Measurements from ENCODE around the gene PDSS2. TPM values are rescaled to one million over a fixed set of nuclear protein-coding genes. Genes with fewer than 3 reads are reported as not detected.

The PDSS2 gene
- total and polyA plus RNA-seq, 2 of the 8 experiments (the other 6 are each of a cell fraction or from before 2014, with no cell fraction given) = 10.7 to 16.1 TPM

- Histone ChIP-seq H3K79me1 (ENCODE audit: low read depth, low read length) (no peaks in the 10 kb centered on the region), H3K4me1 (replicated peaks in 1 of 4; ENCODE audit: control insufficient read depth in 3 of 4, insufficient read depth in 4 of 4, low read length in 3 of 4) (peaks cover 0 to 10% (median 7%) of the 10 kb centered on the region in 4 experiments; a peak in 5 of 7 replicates), H3K4ac (replicated peaks; ENCODE audit: insufficient read length, low read depth, low read length) (no peak overlapping the region), H3K36me3 (ENCODE audit: control insufficient read depth in 2 of 4, insufficient read depth in 4 of 4, low read length in 3 of 4) (no peaks in the 10 kb centered on the region), H2AK5ac (ENCODE audit: low read depth, low read length) (no peak overlapping the region), H4K91ac (replicated peaks; ENCODE audit: insufficient read length, low read length) (no peak overlapping the region), H3K23me2 (ENCODE audit: low read depth, low read length) (no peaks in the 10 kb centered on the region), H3K4me3 (ENCODE audit: extremely low read depth in 1 of 4, insufficient read depth in 2 of 4, low read depth in 3 of 4, low read length in 4 of 4) (no peak overlapping the region), H4K8ac (ENCODE audit: extremely low read depth, insufficient read depth, low read length) (no peak overlapping the region), H3K14ac (ENCODE audit: insufficient read length) (no peak overlapping the region), H3K79me2 (ENCODE audit: control insufficient read depth in 1 of 2, insufficient read depth in 2 of 2, low read length in 2 of 2) (0 out of 4 replicates have a peak, but pooled peaks cover 0 to 5% of the 10 kb centered on the region in 2 experiments), H2BK15ac (ENCODE audit: low read length) (no peak overlapping the region), H2BK12ac (ENCODE audit: low read depth, low read length) (no peak overlapping the region), H3K56ac (replicated peaks; ENCODE audit: insufficient read length, low read depth, low read length) (no peak overlapping the region), H3K18ac (ENCODE audit: extremely low read depth, low read length) (no peak overlapping the region), H3K4me2 (ENCODE audit: insufficient read depth in 1 of 2, low read depth in 2 of 2, low read length in 2 of 2) (no peak overlapping the region), H4K5ac (ENCODE audit: insufficient read length, low read depth, low read length) (no peak overlapping the region), H2BK120ac (replicated peaks; ENCODE audit: low read depth, low read length) (no peak overlapping the region), H3K27ac (ENCODE audit: low read depth, low read length) (no peak overlapping the region), H3K9me3 (ENCODE audit: insufficient read depth in 2 of 2, low read depth in 1 of 2, low read length in 1 of 2) (no peaks in the 10 kb centered on the region), H2AFZ (ENCODE audit: low read length) (no peak overlapping the region), H3K9ac (replicated peaks in 1 of 4; ENCODE audit: extremely low read depth in 1 of 4, low read depth in 3 of 4, low read length in 3 of 4) (no peak overlapping the region), H3K23ac (ENCODE audit: insufficient read length) (no peak overlapping the region), H2BK5ac (ENCODE audit: low read depth, low read length) (no peak overlapping the region), H3K27me3 (replicated peaks in 1 of 4; ENCODE audit: control insufficient read depth in 3 of 4, extremely low read depth in 1 of 4, insufficient read depth in 3 of 4, low read length in 3 of 4) (peaks cover 0 to 6% (median 3%) of the 10 kb centered on the region in 4 experiments; a peak in 5 of 7 replicates), H2BK20ac (ENCODE audit: low read length) (no peak overlapping the region), H4K20me1 (replicated peaks in 1 of 2; ENCODE audit: control insufficient read depth in 1 of 2, insufficient read depth in 2 of 2, low read length in 2 of 2) (no peaks in the 10 kb centered on the region)
- ChIA-PET CTCF (ENCODE audit: partially characterized antibody) (interaction anchor here (0.8 to 1.4 kb wide), 4 partner anchors 9 to 132 kb away, joined by 3 read pairs; no protein-coding TSS in a partner anchor), POLR2A (ENCODE audit: partially characterized antibody) (interaction anchor here (1.1 kb wide), 1 partner anchor 9 kb away, joined by 3 read pairs; no protein-coding TSS in a partner anchor)
- DNase-seq (ENCODE audit: low read depth in 1 of 2, low spot score in 2 of 2) (no peak), FAIRE-seq (no peak)
- WGBS, 2 experiments (ENCODE audit: extremely low coverage in 1 of 2, insufficient coverage in 1 of 2, insufficient read length in 1 of 2, insufficient replicate concordance in 2 of 2, low coverage in 1 of 2, low lambda C conversion rate in 2 of 2, missing lambda C conversion rate in 1 of 2) = 86% methylated on average over 1 of the region's 1 CpG; no CpG with 5 or more reads in 1 of the 2 experiments
- TF ChIP-seq CEBPB (IDR thresholded peaks at IDR 0.05; ENCODE audit: low read depth, low read length) (no peak), HDAC6 (IDR thresholded peaks at IDR 0.05; ENCODE audit: low read depth, low read length) (no peak), CHD2 (IDR thresholded peaks at IDR 0.05; ENCODE audit: low read length) (no peak), SIRT6 (IDR thresholded peaks at IDR 0.05; ENCODE audit: low read length) (no peak), JUND (IDR thresholded peaks at IDR 0.05; ENCODE audit: low read length) (no peak)
Measured at GRCh38 chr6:107496892-107497684, 37.7 kb upstream of the PDSS2 start.
